ENCODE measurements around the gene PRG2. TPM values are rescaled to one million over a fixed set of nuclear protein-coding genes. Genes with fewer than 3 reads are reported as not detected.

The PRG2 gene
- polyA plus RNA-seq, 2 of the 4 experiments (the other 2 are of a cell fraction): not detected

- no peak for DNase-seq (ENCODE audit: low read depth in 1 of 2, low spot score in 1 of 2)
Measured at GRCh38 chr11:57410287-57410686, 19.8 kb upstream of the PRG2 start.

DNA sequence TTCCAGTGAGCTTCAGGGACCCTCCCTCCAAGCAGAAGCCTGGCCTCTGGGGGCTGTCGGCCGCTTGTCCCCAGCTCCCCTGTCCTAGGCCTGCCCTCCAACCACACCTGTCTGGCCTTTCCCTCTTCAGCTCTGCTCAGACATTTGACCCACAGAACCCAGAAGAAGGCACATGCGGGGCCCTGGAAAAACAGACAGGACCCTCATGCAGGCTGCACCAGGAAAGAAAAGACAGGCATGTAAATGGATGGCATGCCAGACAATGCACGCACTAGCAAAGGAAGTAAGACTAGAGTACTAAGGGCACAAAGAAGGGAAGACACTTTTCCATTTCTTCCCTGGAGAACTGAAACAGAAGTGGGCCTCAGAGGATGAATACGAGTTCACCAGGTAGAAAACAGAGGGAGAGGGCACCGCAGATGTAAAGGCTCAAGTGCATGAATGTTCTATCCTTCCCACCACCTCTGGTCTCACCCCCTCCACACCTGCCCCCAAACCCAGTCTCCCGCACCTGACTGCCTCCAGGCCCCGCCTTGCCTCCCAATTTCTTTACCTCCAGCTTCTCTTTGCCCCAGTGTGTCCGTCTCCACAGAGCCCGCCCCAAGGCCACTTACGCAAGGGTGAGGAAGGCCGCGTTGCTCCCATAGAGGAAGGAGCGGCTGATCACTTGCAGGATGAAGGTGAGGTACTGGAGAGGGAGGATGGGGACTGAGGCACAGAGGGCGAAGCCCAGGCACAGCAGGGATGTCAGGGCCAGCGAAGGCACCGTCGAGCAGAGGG is 19.1 kb upstream of the PRG2 start:
- ATAC-seq: no peak
- H3K4me1 ChIP-seq: peaks cover 23% of the 10 kb centered on the region
- WGBS (ENCODE audit: missing lambda C conversion rate): 93% methylated on average over 18 of the region's 18 CpGs
- DNase-seq (ENCODE audit: low read depth in 1 of 2, low spot score in 1 of 2): no peak
- no peak overlapping the region for H3K4me3 ChIP-seq
- CTCF ChIA-PET: interaction anchor here (0.7 to 1.5 kb wide), 2 partner anchors 49 to 159 kb away, joined by 3 to 6 read pairs; no protein-coding TSS in a partner anchor
- H3K9me3 ChIP-seq: no peaks in the 10 kb centered on the region
- no peak for TF ChIP-seq FOSL2 (IDR thresholded peaks at IDR 0.05)
- TF ChIP-seq FOSL2 (CRISPR knock-in tag; IDR thresholded peaks at IDR 0.05): no peak
- no peak for TF ChIP-seq USF2 (IDR thresholded peaks at IDR 0.05)
- TF ChIP-seq EHF (CRISPR knock-in tag; IDR thresholded peaks at IDR 0.05): no peak
- TF ChIP-seq, protein P1, sequence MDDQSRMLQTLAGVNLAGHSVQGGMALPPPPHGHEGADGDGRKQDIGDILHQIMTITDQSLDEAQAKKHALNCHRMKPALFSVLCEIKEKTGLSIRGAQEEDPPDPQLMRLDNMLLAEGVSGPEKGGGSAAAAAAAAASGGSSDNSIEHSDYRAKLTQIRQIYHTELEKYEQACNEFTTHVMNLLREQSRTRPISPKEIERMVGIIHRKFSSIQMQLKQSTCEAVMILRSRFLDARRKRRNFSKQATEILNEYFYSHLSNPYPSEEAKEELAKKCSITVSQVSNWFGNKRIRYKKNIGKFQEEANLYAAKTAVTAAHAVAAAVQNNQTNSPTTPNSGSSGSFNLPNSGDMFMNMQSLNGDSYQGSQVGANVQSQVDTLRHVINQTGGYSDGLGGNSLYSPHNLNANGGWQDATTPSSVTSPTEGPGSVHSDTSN (IDR thresholded peaks at IDR 0.05): no peak
- no peak for TF ChIP-seq GATA3 (IDR thresholded peaks at IDR 0.05; ENCODE audit: borderline replicate concordance)
- TF ChIP-seq, protein P2, sequence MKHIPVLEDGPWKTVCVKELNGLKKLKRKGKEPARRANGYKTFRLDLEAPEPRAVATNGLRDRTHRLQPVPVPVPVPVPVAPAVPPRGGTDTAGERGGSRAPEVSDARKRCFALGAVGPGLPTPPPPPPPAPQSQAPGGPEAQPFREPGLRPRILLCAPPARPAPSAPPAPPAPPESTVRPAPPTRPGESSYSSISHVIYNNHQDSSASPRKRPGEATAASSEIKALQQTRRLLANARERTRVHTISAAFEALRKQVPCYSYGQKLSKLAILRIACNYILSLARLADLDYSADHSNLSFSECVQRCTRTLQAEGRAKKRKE (CRISPR knock-in tag; IDR thresholded peaks at IDR 0.05; ENCODE audit: low read depth): no peak
- no peak for TF ChIP-seq NR3C1 (IDR thresholded peaks at IDR 0.05)
- TF ChIP-seq, protein P3, sequence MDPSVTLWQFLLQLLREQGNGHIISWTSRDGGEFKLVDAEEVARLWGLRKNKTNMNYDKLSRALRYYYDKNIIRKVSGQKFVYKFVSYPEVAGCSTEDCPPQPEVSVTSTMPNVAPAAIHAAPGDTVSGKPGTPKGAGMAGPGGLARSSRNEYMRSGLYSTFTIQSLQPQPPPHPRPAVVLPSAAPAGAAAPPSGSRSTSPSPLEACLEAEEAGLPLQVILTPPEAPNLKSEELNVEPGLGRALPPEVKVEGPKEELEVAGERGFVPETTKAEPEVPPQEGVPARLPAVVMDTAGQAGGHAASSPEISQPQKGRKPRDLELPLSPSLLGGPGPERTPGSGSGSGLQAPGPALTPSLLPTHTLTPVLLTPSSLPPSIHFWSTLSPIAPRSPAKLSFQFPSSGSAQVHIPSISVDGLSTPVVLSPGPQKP (IDR thresholded peaks at IDR 0.05; ENCODE audit: low read depth, low read length): no peak
- no peak for TF ChIP-seq HMGXB4 (CRISPR knock-in tag; IDR thresholded peaks at IDR 0.05; ENCODE audit: borderline replicate concordance)
- TF ChIP-seq ZNF302 (CRISPR knock-in tag; IDR thresholded peaks at IDR 0.05): no peak
- POLR2A ChIA-PET: no interaction called here
- H3K27ac ChIP-seq: no peak overlapping the region; a peak in 1 of 6 replicates
- no peak for FAIRE-seq
- no peak overlapping the region for H3K4me2 ChIP-seq

More at GRCh38 chr11:57410287-57410686, 19.8 kb upstream of the PRG2 start:
- no peak overlapping the region for H3K4me2 ChIP-seq
- H3K27ac ChIP-seq: no peak overlapping the region
- POLR2A ChIA-PET: no interaction called here
- H3K9me3 ChIP-seq: no peaks in the 10 kb centered on the region
- TF ChIP-seq PHF8 (IDR thresholded peaks at IDR 0.05; ENCODE audit: borderline replicate concordance, low read depth) (no peak), BHLHE40 (IDR thresholded peaks at IDR 0.05; ENCODE audit: low read depth, low read length) (no peak), KDM1A (IDR thresholded peaks at IDR 0.05; ENCODE audit: low read depth) (no peak), RAD21 (conservative IDR thresholded peaks at IDR 0.05 in 1 of 2, IDR thresholded peaks at IDR 0.05 in 1 of 2) (no peak), NPAS2 (CRISPR knock-in tag; IDR thresholded peaks at IDR 0.05; ENCODE audit: borderline replicate concordance) (no peak), RNF2 (IDR thresholded peaks at IDR 0.05; ENCODE audit: borderline replicate concordance, low read depth) (no peak), TFCP2L1 (CRISPR knock-in tag; IDR thresholded peaks at IDR 0.05) (no peak), MAFK (IDR thresholded peaks at IDR 0.05; ENCODE audit: partially characterized antibody) (no peak), MAX (IDR thresholded peaks at IDR 0.05) (no peak), GATA3 (IDR thresholded peaks at IDR 0.05; ENCODE audit: borderline replicate concordance) (no peak), CHD2 (IDR thresholded peaks at IDR 0.05; ENCODE audit: low read length, partially characterized antibody) (no peak), FOXS1 (CRISPR knock-in tag; IDR thresholded peaks at IDR 0.05) (no peak)
- CTCF ChIA-PET: no interaction called here
- peaks cover 22% of the 10 kb centered on the region for H3K4me1 ChIP-seq
- no peak overlapping the region for H3K4me3 ChIP-seq
- ATAC-seq (no peak), FAIRE-seq (no peak)

Data from A549 (cell line).